SU-DHL-6 (cell line): ENCODE measurements around the gene WDR48.

Source experiments
- H2AFZ ChIP-seq: fragments of 200-600 bp; sonication (generic); 2 replicates; pipeline ENCODE4 v1.6.1; 2014; ENCODE audit warnings: low read depth, mild to moderate bottlenecking, moderate library complexity, mixed read lengths, antibody characterized with exemption, low read length; ENCODE audit not compliant: severe bottlenecking
- H3F3A ChIP-seq: fragments of 200-600 bp; shearing (Covaris generic); 2 replicates; pipeline ENCODE4 v1.6.0; 2016; ENCODE audit warnings: antibody characterized with exemption, mild to moderate bottlenecking; ENCODE audit not compliant: insufficient read depth
- H3K27ac ChIP-seq: fragments of 200-600 bp; sonication (generic); 2 replicates; pipeline ENCODE4 v1.5.1; 2016; ENCODE audit warnings: low read depth, mild to moderate bottlenecking, low read length, moderate library complexity, mixed read lengths
- H3K27me3 ChIP-seq: fragments of 200-600 bp; sonication (generic), shearing (Covaris generic); 2 replicates; pipeline ENCODE4 v1.6.0; 2014; ENCODE audit warnings: mild to moderate bottlenecking, low read length
- H3K36me3 ChIP-seq: fragments of 200-600 bp; sonication (generic); 2 replicates; pipeline ENCODE4 v1.6.1; 2014; ENCODE audit warnings: mild to moderate bottlenecking, low read length, mixed read lengths
- H3K4me2 ChIP-seq: fragments of 300-600, 200-600 bp; shearing (Covaris generic), sonication (generic); 2 replicates; pipeline ENCODE4 v1.6.0; 2014; ENCODE audit warnings: low read length, low read depth, mild to moderate bottlenecking; ENCODE audit not compliant: poor library complexity, severe bottlenecking
- H3K4me3 ChIP-seq: fragments of 200-600 bp; sonication (generic); 2 replicates; pipeline ENCODE4 v1.5.1; 2014; ENCODE audit warnings: antibody characterized with exemption, low read length, mild to moderate bottlenecking, mixed read lengths; ENCODE audit not compliant: insufficient read depth, poor library complexity, severe bottlenecking
- H3K79me2 ChIP-seq: fragments of 200-600 bp; sonication (generic); 2 replicates; pipeline ENCODE4 v1.6.1; 2014; ENCODE audit warnings: mild to moderate bottlenecking, low read length, moderate library complexity; ENCODE audit not compliant: insufficient read depth
- H3K9ac ChIP-seq: fragments of 200-600 bp; sonication (generic); 2 replicates; pipeline ENCODE4 v1.7.0; 2014; ENCODE audit warnings: mild to moderate bottlenecking, low read length
- H3K9me2 ChIP-seq: fragments of 200-600 bp; sonication (generic); replicated peaks from 2 replicates; pipeline ENCODE4 v1.6.1; 2014; ENCODE audit warnings: low read length; ENCODE audit not compliant: insufficient read depth
- H3K9me3 ChIP-seq: fragments of 200-600 bp; sonication (generic); 2 replicates; pipeline ENCODE4 v1.6.1; 2014; ENCODE audit warnings: low read length, mixed read lengths; ENCODE audit not compliant: insufficient read depth
- H4K20me1 ChIP-seq: fragments of 200-600 bp; sonication (generic); 2 replicates; pipeline ENCODE4 v1.6.1; 2014; ENCODE audit warnings: low read depth, mild to moderate bottlenecking, antibody characterized with exemption, low read length, moderate library complexity, mixed read lengths
- CTCF ChIP-seq: fragments of 200-600 bp; sonication (generic); IDR thresholded peaks from one replicate; pipeline ENCODE4 v1.5.1; 2017; ENCODE audit warnings: antibody characterized with exemption, mild to moderate bottlenecking, low read length, moderate library complexity; ENCODE audit not compliant: insufficient read depth, poor library complexity, severe bottlenecking
- EZH2phosphoT487 ChIP-seq: fragments of 200-600 bp; sonication (generic), shearing (Covaris generic); conservative IDR thresholded peaks from 2 replicates; pipeline ENCODE4 v1.6.1; 2018; ENCODE audit warnings: mild to moderate bottlenecking, antibody characterized with exemption, low read length, moderate library complexity, mixed read lengths

WDR48 gene

GRCh38 chr3:39104961-39105686 is 53.3 kb downstream of the WDR48 start:
- Histone ChIP-seq H3K9me3 (no peaks in the 10 kb centered on the region), H3K9me2 (no peaks in the 10 kb centered on the region), H3K36me3 (no peaks in the 10 kb centered on the region), H4K20me1 (no peaks in the 10 kb centered on the region), H3K9ac (no peak overlapping the region), H3K27ac (no peak overlapping the region), H3K79me2 (no peaks in the 10 kb centered on the region), H3K4me3 (no peak overlapping the region), H3K27me3 (no peaks in the 10 kb centered on the region), H2AFZ (no peak overlapping the region), H3F3A (peaks cover 5% of the 10 kb centered on the region; the same call in 1 of the 2 replicates), H3K4me2 (no peak overlapping the region)
- no peak for TF ChIP-seq CTCF
- no peak for TF ChIP-seq EZH2phosphoT487

DNA sequence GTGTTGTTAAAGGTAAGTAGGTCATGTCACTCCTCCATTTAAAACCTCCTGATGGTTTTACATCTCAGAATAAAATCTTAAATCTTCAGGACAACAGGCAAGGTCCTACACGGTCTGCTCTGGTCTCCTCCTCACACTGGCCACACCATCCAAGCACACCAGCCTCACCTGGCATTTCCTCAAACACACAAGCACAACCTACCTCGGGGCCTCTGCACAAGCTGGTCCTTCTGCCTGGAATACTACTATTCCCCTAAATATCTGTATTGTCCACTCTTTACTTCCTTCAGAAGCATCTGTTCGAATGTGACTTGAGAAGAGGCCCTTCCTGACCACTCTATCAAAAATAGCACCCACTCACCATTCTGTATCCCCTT is 53.9 kb downstream of the WDR48 start:
- Histone ChIP-seq H3K9me3 (no peaks in the 10 kb centered on the region), H3K27me3 (no peaks in the 10 kb centered on the region), H3K4me2 (no peak overlapping the region), H3K9ac (no peak overlapping the region), H2AFZ (no peak overlapping the region), H3F3A (peaks cover 5% of the 10 kb centered on the region; the same call in 1 of the 2 replicates), H4K20me1 (no peaks in the 10 kb centered on the region), H3K36me3 (no peaks in the 10 kb centered on the region), H3K27ac (no peak overlapping the region), H3K79me2 (no peaks in the 10 kb centered on the region), H3K9me2 (no peaks in the 10 kb centered on the region), H3K4me3 (no peak overlapping the region)
- TF ChIP-seq CTCF: no peak
- no peak for TF ChIP-seq EZH2phosphoT487

GRCh38 chr3:39106281-39106811 is 54.5 kb downstream of the WDR48 start:
- no peaks in the 10 kb centered on the region for H4K20me1 ChIP-seq
- no peaks in the 10 kb centered on the region for H3K79me2 ChIP-seq
- H2AFZ ChIP-seq: no peak overlapping the region
- peaks cover 5% of the 10 kb centered on the region; the same call in 1 of the 2 replicates for H3F3A ChIP-seq
- H3K27me3 ChIP-seq: no peaks in the 10 kb centered on the region
- no peaks in the 10 kb centered on the region for H3K36me3 ChIP-seq
- H3K9me2 ChIP-seq: no peaks in the 10 kb centered on the region
- no peak for TF ChIP-seq EZH2phosphoT487
- no peak for TF ChIP-seq CTCF
- H3K4me2 ChIP-seq: peak overlapping the region; percentile 66
- H3K27ac ChIP-seq: no peak overlapping the region
- no peak overlapping the region for H3K9ac ChIP-seq
- peak overlapping the region; percentile 67 for H3K4me3 ChIP-seq
- H3K9me3 ChIP-seq: no peaks in the 10 kb centered on the region
